GM15510 (cell line): ENCODE results near the gene LKAAEAR1.

Experiments
- POLR2A ChIP-seq: IDR thresholded peaks from 3 replicates; pipeline ENCODE4 v1.6.1; 2011; ENCODE audit warnings: borderline replicate concordance; ENCODE audit not compliant: insufficient read length; ENCODE audit errors: extremely low read depth

LKAAEAR1 gene

DNA sequence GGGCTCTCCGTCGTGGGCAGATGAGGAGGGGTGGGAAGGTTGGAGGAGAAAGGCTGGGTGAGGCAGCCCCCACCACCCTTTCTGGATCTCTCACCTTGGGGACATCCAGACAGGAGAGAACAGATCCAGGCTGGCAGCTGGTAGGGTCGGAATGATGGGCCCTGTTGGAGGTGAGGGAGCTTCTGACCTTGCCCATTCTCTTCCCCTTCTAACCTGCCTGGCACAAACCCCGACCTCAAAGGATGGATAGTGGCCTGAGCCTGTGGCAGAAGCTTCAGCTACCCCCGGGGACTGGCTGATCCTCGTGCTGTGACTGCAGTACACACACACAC is 29.2 kb upstream of the LKAAEAR1 start:
- no peak for TF ChIP-seq POLR2A

DNA sequence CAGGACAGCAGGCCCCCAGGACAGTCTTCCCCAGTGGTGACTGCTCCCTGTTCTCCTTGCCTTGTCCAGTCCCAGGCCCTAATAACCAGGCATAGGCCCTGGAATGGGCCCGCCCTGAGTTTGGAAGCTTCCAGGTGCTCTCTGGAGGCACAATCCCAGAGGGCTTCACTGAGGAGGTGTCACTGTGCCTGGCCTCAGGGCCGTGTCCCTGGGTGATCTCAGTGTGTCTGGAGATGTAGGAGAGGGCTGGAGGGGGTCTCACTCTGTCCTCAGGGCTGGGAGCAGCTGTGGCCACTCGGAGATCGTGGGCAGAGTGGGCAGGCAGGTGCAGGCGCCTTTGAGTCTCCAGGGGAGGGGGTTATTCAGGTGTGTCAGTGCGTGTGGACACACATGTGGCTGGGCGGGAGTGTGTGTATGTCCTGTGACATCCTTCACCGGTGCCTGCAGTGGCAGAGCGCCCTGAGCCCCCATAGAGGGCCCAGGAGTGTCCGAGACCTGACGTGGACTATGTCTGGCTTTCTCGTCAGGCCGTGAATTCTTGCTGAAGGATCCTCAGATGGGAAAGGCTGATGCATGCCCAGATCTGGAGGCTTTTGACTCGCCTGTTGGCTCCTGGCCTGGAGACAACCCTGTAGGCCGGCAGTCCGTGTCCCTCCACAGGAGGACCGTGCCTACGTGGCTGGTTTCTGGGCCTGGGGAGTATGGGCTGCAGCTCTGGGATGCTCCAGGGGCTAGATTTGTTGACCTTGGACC is 28.7 kb upstream of the LKAAEAR1 start:
- no peak for TF ChIP-seq POLR2A

DNA sequence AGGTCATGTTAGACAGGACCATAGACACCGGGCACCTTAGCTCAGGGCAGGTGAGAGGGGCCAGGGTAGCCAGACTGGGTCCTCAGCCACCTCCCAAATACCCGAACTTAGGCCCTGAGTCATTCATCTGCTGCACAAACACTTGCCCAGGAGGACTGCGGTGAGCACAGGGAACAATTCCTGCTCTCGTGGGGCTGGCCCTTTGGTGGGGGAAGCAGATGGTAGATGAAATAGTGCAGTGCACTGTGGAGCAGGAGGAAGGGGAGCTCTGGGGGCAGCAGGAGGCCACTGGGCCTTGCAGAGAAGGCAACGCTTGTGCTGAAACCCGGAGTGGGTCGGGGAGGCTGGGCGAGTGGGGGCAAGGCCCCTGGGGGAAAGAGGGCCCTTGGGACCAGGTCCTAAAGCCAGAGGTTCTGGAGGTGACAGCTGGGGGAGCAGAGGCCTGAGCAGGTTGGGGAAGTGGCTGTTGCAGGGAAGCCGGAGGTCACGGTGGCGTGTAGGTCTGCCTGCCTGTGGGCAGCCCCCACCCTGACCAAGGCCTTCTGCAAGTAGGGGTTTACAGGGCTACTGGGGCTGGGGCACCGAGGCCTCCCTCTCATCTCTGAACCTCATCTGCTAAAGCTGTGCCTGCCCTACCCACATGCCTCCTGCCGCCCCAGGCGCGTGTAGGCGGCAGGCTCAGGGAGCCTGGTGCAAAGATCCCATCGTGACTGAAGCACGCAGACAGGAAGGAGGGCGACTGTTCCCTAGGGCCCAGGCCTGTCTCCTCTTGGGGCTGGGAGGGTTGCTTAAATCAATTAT is 27.8 kb upstream of the LKAAEAR1 start:
- TF ChIP-seq POLR2A, result no peak

GRCh38 chr20:64110411-64111068 is 26.3 kb upstream of the LKAAEAR1 start:
- no peak for TF ChIP-seq POLR2A

DNA sequence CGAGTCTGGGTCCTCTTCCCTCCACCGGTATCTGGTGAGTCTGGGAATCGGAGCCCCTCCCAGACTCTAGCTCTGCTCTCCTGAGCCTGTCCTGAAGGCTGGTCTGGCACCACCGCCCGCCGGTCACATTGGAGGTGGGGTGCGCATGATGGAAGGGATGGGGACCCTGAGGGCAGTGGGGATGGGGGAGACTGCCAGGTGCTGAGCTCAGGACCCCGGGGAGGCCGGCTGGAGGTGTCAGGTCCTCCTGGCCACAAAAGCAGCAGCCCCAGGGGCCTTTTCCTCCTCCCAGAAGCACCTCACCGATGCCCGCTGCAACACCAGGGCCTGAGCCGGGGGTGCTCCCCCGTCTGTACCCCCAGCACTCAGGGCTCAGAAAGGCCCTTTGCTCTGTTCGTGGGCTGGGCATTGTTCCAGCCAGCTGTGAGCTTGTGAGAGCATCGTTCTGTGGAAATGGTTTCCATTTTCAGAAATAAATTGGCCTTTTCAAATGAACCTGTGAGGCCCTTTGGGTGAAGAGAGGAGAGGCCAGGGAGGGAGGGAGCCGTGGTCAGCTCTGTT is 25.7 kb upstream of the LKAAEAR1 start:
- no peak for TF ChIP-seq POLR2A

DNA sequence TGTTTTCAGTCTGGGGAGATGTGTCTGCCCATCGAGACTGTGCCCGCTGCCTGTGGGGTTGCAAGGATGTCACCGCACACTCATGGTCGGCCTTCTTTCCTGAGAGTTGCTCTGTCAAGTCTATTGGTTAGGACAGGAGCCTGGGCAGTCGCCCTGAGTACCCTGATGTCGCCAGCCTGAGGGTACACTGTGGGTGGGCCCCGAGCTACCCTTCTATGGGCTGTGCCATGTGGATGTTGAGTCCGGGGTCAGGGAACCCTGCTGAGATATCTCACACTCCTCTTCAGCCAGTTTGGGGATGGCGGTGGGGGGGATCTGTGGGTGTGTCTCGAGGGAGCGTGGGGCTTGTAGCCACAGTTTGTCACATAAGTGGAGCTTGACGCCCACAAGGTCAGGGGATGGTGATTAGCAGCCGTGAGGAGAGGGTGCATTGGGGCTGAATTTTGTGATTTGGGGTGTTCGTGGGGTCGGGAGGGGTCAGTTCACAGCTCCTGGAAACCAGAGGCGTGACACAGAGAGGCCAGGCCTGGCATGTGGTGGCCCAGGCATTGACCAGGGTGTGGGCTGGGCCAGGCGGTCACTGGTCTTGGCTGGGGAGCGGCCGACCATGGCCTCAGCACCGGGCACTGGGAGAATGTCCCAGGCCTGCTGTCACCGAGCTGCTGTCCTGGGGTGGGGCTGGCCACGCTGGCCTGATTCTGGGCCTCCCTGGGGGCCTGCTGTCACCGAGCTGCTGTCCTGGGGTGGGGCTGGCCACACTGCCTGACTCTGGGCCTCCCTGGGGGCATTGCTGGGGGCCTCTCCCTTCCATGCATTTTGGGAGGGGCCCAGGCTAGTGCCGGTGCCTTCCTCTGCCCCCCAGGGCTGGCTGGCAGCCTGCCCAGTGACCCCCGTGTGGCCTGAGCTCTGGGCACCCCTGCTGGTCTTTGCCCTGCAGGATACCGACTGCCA is 24.8 kb upstream of the LKAAEAR1 start:
- no peak for TF ChIP-seq POLR2A

GRCh38 chr20:64107736-64108457 is 23.7 kb upstream of the LKAAEAR1 start:
- no peak for TF ChIP-seq POLR2A

DNA sequence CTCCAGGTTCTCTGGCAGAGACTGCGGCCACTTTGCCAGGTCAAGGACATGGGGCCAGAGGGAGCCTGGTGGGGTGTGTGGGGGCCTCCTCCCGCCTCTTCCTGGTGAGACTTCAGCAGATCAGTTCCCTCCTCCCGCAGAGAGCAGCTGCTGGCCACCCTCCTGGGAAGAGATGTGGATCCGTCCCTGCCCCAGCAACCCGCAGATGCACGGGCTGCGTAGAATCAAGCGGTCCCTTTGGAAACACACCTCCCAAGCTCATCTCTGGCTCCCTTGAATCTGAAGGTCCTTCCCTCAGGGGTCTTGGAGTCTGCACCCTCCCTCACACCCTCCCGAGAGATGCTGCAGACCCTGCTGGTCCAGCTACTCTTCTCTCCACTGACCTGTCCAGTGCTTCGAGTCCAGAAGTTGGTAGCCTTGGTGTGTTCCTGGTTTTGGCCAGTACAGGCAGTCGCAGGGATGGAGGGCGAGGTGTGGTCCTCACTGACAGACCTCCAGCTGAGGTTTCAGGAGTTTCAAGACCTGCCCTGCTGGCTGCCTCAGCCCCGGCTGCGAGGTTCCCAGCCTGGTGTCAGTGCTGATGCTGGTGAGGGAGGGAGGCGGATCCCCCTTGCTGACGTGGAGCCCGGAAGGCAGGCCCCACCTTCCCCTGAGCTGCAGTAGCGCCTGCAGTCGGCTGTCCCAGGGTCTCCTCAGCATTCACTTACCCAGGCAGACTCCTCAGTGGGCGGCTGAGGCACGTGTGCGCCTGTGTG is 23.0 kb upstream of the LKAAEAR1 start, which contains the start of gene NPBWR2:
NPBWR2 (minus strand) TSS at position 585 of the 755 bp plus-strand sequence. CDS start 734 bp downstream, outside the sequence.
- TF ChIP-seq POLR2A, result no peak

GRCh38 chr20:64106435-64106961 is 22.3 kb upstream of the LKAAEAR1 start:
- no peak for TF ChIP-seq POLR2A

DNA sequence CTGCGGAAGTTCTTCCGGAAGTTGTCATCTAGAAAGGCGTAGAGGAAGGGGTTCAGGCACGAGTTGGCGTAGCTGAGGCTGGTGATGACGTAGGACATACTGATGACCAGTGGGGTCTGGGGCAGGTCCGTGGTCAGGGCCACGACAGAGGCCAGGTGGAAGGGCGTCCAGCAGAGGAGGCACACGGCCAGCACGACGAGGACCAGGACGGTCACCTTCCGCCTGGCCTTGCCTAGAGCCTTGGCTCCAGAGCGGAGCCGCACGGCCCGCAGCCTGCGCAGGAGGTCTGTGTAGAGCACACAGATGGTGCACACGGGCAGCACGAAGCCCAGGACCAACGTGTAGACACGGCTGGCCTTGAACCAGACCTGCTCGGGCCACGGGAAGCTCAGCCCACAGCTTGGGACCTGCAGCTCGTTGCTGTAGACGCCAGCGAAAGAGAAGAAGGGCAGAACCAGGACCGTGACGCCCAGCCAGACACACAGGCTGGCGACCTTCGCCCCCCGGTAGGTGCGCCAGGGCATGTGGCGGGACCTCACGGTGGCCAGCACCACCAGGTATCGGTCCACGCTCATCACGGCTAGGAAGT is 21.7 kb upstream of the LKAAEAR1 start:
- no peak for TF ChIP-seq POLR2A

GRCh38 chr20:64104667-64105451 is 20.7 kb upstream of the LKAAEAR1 start:
- TF ChIP-seq POLR2A, result no peak
